Stimulated activated CD4-positive, alpha-beta T cell treated with anti-CD3 and anti-CD28 coated beads, Interleukin-4, amount 100 ng/mL, for 1 hour (primary cell): ENCODE measurements around the gene CCT7.
A peak's percentile ranks its signal among the peaks of the same experiment; 100 is the strongest.

Experiments
- DNase-seq: peaks from one replicate; pipeline ENCODE4 v3.0.0-alpha.2; 2020

The CCT7 gene

GRCh38 chr2:73227086-73227485 is 7.0 kb upstream of the CCT7 start:
- DNase-seq = no peak

GRCh38 chr2:73228631-73229030 is 5.5 kb upstream of the CCT7 start:
- DNase-seq = no peak

GRCh38 chr2:73232403-73233153 is 1.5 kb upstream of the CCT7 start:
- DNase-seq = no peak

- DNase-seq = peak; percentile 87
Observed at GRCh38 chr2:73233154-73233931, 765 bp upstream of the CCT7 start, which contains the start of gene PRADC1. TSS of gene PRADC1 (minus strand) at chr2:73233239. CDS start at chr2:73233160, 79 bp downstream.

GRCh38 chr2:73235315-73236028 is 1.4 kb downstream of the CCT7 start:
- DNase-seq = no peak

- DNase-seq = no peak
Observed at GRCh38 chr2:73237168-73237567, 3.1 kb downstream of the CCT7 start.

- DNase-seq = no peak
Observed at GRCh38 chr2:73238149-73238548, 4.0 kb downstream of the CCT7 start.

- no peak for DNase-seq
Observed at GRCh38 chr2:73238976-73239375, 4.9 kb downstream of the CCT7 start.

- no peak for DNase-seq
Observed at GRCh38 chr2:73239776-73240175, 5.7 kb downstream of the CCT7 start.

GRCh38 chr2:73243884-73244570 is 9.9 kb downstream of the CCT7 start:
- no peak for DNase-seq

- DNase-seq = no peak
Observed at GRCh38 chr2:73244580-73244979, 10.5 kb downstream of the CCT7 start.

GRCh38 chr2:73246850-73247249 is 12.7 kb downstream of the CCT7 start:
- no peak for DNase-seq

- no peak for DNase-seq
Observed at GRCh38 chr2:73249636-73250035, 15.5 kb downstream of the CCT7 start.

GRCh38 chr2:73250872-73251846 is 17.1 kb downstream of the CCT7 start:
- DNase-seq = no peak

- DNase-seq = no peak
Observed at GRCh38 chr2:73252238-73253027, 18.3 kb downstream of the CCT7 start.

GRCh38 chr2:73253400-73253799 is 19.3 kb downstream of the CCT7 start:
- DNase-seq = no peak

- no peak for DNase-seq
Observed at GRCh38 chr2:73253901-73254300, 19.8 kb downstream of the CCT7 start.

- DNase-seq = no peak
Observed at GRCh38 chr2:73254343-73255006, 20.4 kb downstream of the CCT7 start.

GRCh38 chr2:73255007-73255644 is 21.0 kb downstream of the CCT7 start:
- no peak for DNase-seq
